ENCODE data around the gene H19. TPM values are rescaled to one million over a fixed set of nuclear protein-coding genes. Genes with fewer than 3 reads are reported as not detected.

H19 gene
- total RNA-seq: 6,968 TPM

GRCh38 chr11:1997755-1998154, at the start of gene H19:
TSS of gene H19 (minus strand) at chr11:1997842.

GRCh38 chr11:1946812-1947484, 50.7 kb downstream of the H19 start, which contains the start of gene MRPL23:
TSS of gene MRPL23 (plus strand) at chr11:1947332. CDS start at chr11:1947363, 31 bp downstream.

Small RNA genes lying within 50 kb of the gene (small RNA-seq; reads per million reads assigned to genes)
- not detected for gene RF01972 (ENCODE audit: low replicate concordance)
- gene RF01973 (ENCODE audit: low replicate concordance): not detected

Other genes with a start within 250 kb of the H19 start
- 0.35 TPM for gene IFITM10, start 247.2 kb downstream of the H19 start, total RNA-seq
- gene CTSD, start 233.9 kb downstream of the H19 start, total RNA-seq: 236 TPM
- 0.82 TPM for gene SYT8, start 162.9 kb downstream of the H19 start, total RNA-seq
- 526 TPM for gene TNNI2, start 158.9 kb downstream of the H19 start, total RNA-seq
- 23.6 TPM for gene LSP1, start 144.8 kb downstream of the H19 start, total RNA-seq
- gene PRR33, start 105.9 kb downstream of the H19 start, total RNA-seq: 1.3 TPM
- 410 TPM for gene TNNT3, start 78.1 kb downstream of the H19 start, total RNA-seq
- 34.4 TPM for gene MRPL23, start 50.5 kb downstream of the H19 start, total RNA-seq
- gene IGF2, start 141.5 kb upstream of the H19 start, total RNA-seq: 562 TPM
- 0.35 TPM for gene INS, start 163.4 kb upstream of the H19 start, total RNA-seq
- gene TH, start 174.0 kb upstream of the H19 start, total RNA-seq: 1.3 TPM

Measured in metanephros (tissue), 2 donors.